ENCODE data around the gene HOXC12. TPM values are rescaled to one million over a fixed set of nuclear protein-coding genes. Genes with fewer than 3 reads are reported as not detected.

The HOXC12 gene
- polyA plus RNA-seq, 1 of the 3 experiments (the other 2 are of a cell fraction), result not detected

- ChIA-PET POLR2A (no interaction called here), CTCF (interaction anchor here (0.6 to 1.4 kb wide), 6 partner anchors 9 to 1827 kb away, joined by 3 read pairs; partner anchors contain the start of gene HOXC10)
- Histone ChIP-seq H3K4me3 (ENCODE audit: low read depth in 2 of 2, low read length in 1 of 2) (no peak overlapping the region), H3K9me3 (no peaks in the 10 kb centered on the region), H3K9ac (no peak overlapping the region), H2AFZ (ENCODE audit: low read depth) (no peak overlapping the region), H3K27ac (ENCODE audit: low read depth in 2 of 2, low read length in 1 of 2) (no peak overlapping the region), H3K36me3 (replicated peaks in 1 of 2; ENCODE audit: control insufficient read depth in 1 of 2, insufficient read depth in 2 of 2, low read length in 1 of 2) (no peaks in the 10 kb centered on the region), H3K27me3 (ENCODE audit: insufficient read depth) (peaks cover 99% of the 10 kb centered on the region), H4K20me1 (ENCODE audit: insufficient read depth) (peaks cover 13% of the 10 kb centered on the region; the same call in 1 of the 2 replicates), H3F3A (replicated peaks; ENCODE audit: insufficient read depth) (no peaks in the 10 kb centered on the region), H3K4me2 (no peak overlapping the region), H3K9me2 (no peaks in the 10 kb centered on the region), H3K4me1 (ENCODE audit: control insufficient read depth in 1 of 2, insufficient read depth in 2 of 2, low read depth in 1 of 2, low read length in 1 of 2) (no peaks in the 10 kb centered on the region; a peak in 1 of 4 replicates), H3K79me2 (ENCODE audit: insufficient read depth) (no peaks in the 10 kb centered on the region)
- DNase-seq, result no peak
- 19% methylated on average over 31 of the region's 34 CpGs for WGBS (ENCODE audit: low lambda C conversion rate)
- no peak for TF ChIP-seq MEF2A (IDR thresholded peaks at IDR 0.05; ENCODE audit: borderline replicate concordance, low read depth)
- TF ChIP-seq IRF3 (IDR thresholded peaks at IDR 0.05; ENCODE audit: low read depth, low read length), result no peak
- no peak for TF ChIP-seq EP300 (IDR thresholded peaks at IDR 0.05; ENCODE audit: borderline replicate concordance in 1 of 2, low read depth in 1 of 2, low read length in 1 of 2)
- TF ChIP-seq TEAD4 (IDR thresholded peaks at IDR 0.05; ENCODE audit: borderline replicate concordance, insufficient read depth), result no peak
- TF ChIP-seq MAX (IDR thresholded peaks at IDR 0.05; ENCODE audit: low read depth), result no peak
- TF ChIP-seq CHD2 (IDR thresholded peaks at IDR 0.05; ENCODE audit: low read length, partially characterized antibody), result no peak
- no peak for TF ChIP-seq GATA2 (CRISPR knock-in tag; IDR thresholded peaks at IDR 0.05)
- no peak for TF ChIP-seq USF1 (IDR thresholded peaks at IDR 0.05; ENCODE audit: borderline replicate concordance, low read depth)
- no peak for TF ChIP-seq TAF1 (IDR thresholded peaks at IDR 0.05; ENCODE audit: borderline replicate concordance, low read depth, low read length)
- no peak for TF ChIP-seq FOSL2 (IDR thresholded peaks at IDR 0.05; ENCODE audit: borderline replicate concordance, low read depth)
- no peak for TF ChIP-seq CTCF (IDR thresholded peaks at IDR 0.05)
- no peak for TF ChIP-seq ELF1 (IDR thresholded peaks at IDR 0.05)
- TF ChIP-seq USF2 (IDR thresholded peaks at IDR 0.05; ENCODE audit: borderline replicate concordance, low read depth, low read length), result no peak
- TF ChIP-seq SIN3A (IDR thresholded peaks at IDR 0.05; ENCODE audit: borderline replicate concordance, low read depth, low read length), result no peak
- no peak for TF ChIP-seq SMC3 (IDR thresholded peaks at IDR 0.05; ENCODE audit: low read depth, low read length)
- TF ChIP-seq REST (IDR thresholded peaks at IDR 0.05; ENCODE audit: low read depth, low read length), result no peak
- TF ChIP-seq GABPA (IDR thresholded peaks at IDR 0.05; ENCODE audit: low read depth), result no peak
- TF ChIP-seq FOXJ3 (CRISPR knock-in tag; IDR thresholded peaks at IDR 0.05), result no peak
These were observed 4.9 kb upstream of the HOXC12 start for GRCh38 chr12:53949631-53950436.
